IPS-NIHi11 (cell line): Measurements from ENCODE around the gene ANKRD30B.
"Not testable (repeated sequence)": the region's sequence is repeated elsewhere in the genome, so short reads cannot be mapped to it uniquely, and the experiment has no call there.

Experiments
- DNase-seq: peaks from one replicate; pipeline ENCODE4 v3.0.0; 2012; ENCODE audit warnings: mixed read lengths, low spot score

The ANKRD30B gene

GRCh38 chr18:14851533-14851932 is 103.6 kb downstream of the ANKRD30B start:
- DNase-seq = not testable (repeated sequence)

- DNase-seq = not testable (repeated sequence)
These were observed 107.7 kb downstream of the ANKRD30B start for GRCh38 chr18:14855634-14856033.

GRCh38 chr18:14856256-14856655 is 108.3 kb downstream of the ANKRD30B start:
- DNase-seq = not testable (repeated sequence)

- DNase-seq = not testable (repeated sequence)
These were observed 110.5 kb downstream of the ANKRD30B start for GRCh38 chr18:14858514-14858913.

- not testable (repeated sequence) for DNase-seq
These were observed 112.0 kb downstream of the ANKRD30B start for GRCh38 chr18:14859995-14860394.

- not testable (repeated sequence) for DNase-seq
These were observed 118.5 kb downstream of the ANKRD30B start for GRCh38 chr18:14866426-14866825.

GRCh38 chr18:14867988-14868387 is 120.0 kb downstream of the ANKRD30B start:
- DNase-seq = not testable (repeated sequence)

- not testable (repeated sequence) for DNase-seq
These were observed 120.9 kb downstream of the ANKRD30B start for GRCh38 chr18:14868825-14869224.

GRCh38 chr18:14878826-14879225 is 130.9 kb downstream of the ANKRD30B start:
- DNase-seq = not testable (repeated sequence)

GRCh38 chr18:14900435-14900834 is 152.5 kb downstream of the ANKRD30B start:
- DNase-seq = no peak
